ENCODE measurements around the gene OPA3.

GRCh38 chr19:45592366-45592765, 7.8 kb upstream of the OPA3 start:
- TF ChIP-seq, protein P1, sequence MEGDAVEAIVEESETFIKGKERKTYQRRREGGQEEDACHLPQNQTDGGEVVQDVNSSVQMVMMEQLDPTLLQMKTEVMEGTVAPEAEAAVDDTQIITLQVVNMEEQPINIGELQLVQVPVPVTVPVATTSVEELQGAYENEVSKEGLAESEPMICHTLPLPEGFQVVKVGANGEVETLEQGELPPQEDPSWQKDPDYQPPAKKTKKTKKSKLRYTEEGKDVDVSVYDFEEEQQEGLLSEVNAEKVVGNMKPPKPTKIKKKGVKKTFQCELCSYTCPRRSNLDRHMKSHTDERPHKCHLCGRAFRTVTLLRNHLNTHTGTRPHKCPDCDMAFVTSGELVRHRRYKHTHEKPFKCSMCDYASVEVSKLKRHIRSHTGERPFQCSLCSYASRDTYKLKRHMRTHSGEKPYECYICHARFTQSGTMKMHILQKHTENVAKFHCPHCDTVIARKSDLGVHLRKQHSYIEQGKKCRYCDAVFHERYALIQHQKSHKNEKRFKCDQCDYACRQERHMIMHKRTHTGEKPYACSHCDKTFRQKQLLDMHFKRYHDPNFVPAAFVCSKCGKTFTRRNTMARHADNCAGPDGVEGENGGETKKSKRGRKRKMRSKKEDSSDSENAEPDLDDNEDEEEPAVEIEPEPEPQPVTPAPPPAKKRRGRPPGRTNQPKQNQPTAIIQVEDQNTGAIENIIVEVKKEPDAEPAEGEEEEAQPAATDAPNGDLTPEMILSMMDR (conservative IDR thresholded peaks at IDR 0.05) = no peak
- TF ChIP-seq EZH2 (IDR thresholded peaks at IDR 0.05; ENCODE audit: low read depth) = no peak

All from PC-9 (cell line).